Uterus (tissue), 2 donors: ENCODE data around the gene ARHGAP15.

Source experiments
- POLR2A ChIP-seq, 2 donors: fragments of 450-650 bp; IDR thresholded peaks; one replicate each; pipeline ENCODE4 v1.6.1; 2016; ENCODE audit warnings: antibody characterized with exemption in 2 of 2, mild to moderate bottlenecking in 1 of 2, moderate library complexity in 1 of 2
- TF ChIP-seq, protein P1 (sequence below), 4 experiments: fragments of 200-600 bp in 2 of 4; fragments of 450-650 bp in 2 of 4; sonication (generic) in 2 of 4; IDR thresholded peaks; one replicate each; pipeline ENCODE4 v1.5.1; 2016 to 2019; ENCODE audit warnings: antibody characterized with exemption in 4 of 4, mild to moderate bottlenecking in 2 of 4, moderate library complexity in 1 of 4

DNA sequence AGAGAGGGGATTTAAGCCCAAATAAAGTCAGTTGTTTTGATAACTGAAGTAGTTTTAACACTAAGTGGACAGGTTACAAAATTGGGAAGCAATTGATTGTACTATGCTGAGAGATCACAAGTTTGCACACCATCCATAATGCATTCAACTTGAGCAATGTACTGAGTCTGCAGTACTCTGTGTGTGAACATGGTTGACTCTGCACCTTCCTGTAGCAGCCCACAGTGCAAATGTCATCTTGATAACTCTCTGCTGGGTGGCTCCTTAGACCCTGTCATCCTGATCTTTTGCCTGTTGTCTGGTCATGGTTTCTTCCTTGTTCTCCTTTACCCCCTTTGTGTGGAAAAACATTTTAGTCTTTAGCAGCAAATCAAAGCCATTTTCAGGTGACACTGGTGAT, 168.0 kb downstream of the ARHGAP15 start:
- TF ChIP-seq, protein P1, sequence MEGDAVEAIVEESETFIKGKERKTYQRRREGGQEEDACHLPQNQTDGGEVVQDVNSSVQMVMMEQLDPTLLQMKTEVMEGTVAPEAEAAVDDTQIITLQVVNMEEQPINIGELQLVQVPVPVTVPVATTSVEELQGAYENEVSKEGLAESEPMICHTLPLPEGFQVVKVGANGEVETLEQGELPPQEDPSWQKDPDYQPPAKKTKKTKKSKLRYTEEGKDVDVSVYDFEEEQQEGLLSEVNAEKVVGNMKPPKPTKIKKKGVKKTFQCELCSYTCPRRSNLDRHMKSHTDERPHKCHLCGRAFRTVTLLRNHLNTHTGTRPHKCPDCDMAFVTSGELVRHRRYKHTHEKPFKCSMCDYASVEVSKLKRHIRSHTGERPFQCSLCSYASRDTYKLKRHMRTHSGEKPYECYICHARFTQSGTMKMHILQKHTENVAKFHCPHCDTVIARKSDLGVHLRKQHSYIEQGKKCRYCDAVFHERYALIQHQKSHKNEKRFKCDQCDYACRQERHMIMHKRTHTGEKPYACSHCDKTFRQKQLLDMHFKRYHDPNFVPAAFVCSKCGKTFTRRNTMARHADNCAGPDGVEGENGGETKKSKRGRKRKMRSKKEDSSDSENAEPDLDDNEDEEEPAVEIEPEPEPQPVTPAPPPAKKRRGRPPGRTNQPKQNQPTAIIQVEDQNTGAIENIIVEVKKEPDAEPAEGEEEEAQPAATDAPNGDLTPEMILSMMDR (IDR thresholded peaks at IDR 0.05) = no peak
- TF ChIP-seq POLR2A (IDR thresholded peaks at IDR 0.05) = no peak
